ENCODE measurements around the gene ACVRL1.

- no peak for TF ChIP-seq EGR1 (IDR thresholded peaks at IDR 0.05)
- no peak for TF ChIP-seq EP300 (IDR thresholded peaks at IDR 0.05; ENCODE audit: borderline replicate concordance)
- no peak for TF ChIP-seq RAD21 (IDR thresholded peaks at IDR 0.05; ENCODE audit: low read depth)
- no peak for TF ChIP-seq YY1 (IDR thresholded peaks at IDR 0.05; ENCODE audit: low read depth)
- no peak for TF ChIP-seq CREB1 (IDR thresholded peaks at IDR 0.05; ENCODE audit: low read depth)
- TF ChIP-seq TAF1 (IDR thresholded peaks at IDR 0.05; ENCODE audit: low read depth): no peak
- TF ChIP-seq, protein P1, sequence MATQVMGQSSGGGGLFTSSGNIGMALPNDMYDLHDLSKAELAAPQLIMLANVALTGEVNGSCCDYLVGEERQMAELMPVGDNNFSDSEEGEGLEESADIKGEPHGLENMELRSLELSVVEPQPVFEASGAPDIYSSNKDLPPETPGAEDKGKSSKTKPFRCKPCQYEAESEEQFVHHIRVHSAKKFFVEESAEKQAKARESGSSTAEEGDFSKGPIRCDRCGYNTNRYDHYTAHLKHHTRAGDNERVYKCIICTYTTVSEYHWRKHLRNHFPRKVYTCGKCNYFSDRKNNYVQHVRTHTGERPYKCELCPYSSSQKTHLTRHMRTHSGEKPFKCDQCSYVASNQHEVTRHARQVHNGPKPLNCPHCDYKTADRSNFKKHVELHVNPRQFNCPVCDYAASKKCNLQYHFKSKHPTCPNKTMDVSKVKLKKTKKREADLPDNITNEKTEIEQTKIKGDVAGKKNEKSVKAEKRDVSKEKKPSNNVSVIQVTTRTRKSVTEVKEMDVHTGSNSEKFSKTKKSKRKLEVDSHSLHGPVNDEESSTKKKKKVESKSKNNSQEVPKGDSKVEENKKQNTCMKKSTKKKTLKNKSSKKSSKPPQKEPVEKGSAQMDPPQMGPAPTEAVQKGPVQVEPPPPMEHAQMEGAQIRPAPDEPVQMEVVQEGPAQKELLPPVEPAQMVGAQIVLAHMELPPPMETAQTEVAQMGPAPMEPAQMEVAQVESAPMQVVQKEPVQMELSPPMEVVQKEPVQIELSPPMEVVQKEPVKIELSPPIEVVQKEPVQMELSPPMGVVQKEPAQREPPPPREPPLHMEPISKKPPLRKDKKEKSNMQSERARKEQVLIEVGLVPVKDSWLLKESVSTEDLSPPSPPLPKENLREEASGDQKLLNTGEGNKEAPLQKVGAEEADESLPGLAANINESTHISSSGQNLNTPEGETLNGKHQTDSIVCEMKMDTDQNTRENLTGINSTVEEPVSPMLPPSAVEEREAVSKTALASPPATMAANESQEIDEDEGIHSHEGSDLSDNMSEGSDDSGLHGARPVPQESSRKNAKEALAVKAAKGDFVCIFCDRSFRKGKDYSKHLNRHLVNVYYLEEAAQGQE (IDR thresholded peaks at IDR 0.05; ENCODE audit: low read depth): no peak
Measured at GRCh38 chr12:51938726-51939125, 31.4 kb downstream of the ACVRL1 start.

Data from Ishikawa (cell line).